NOMO-1 treated with dmso at 0.1 percent for 144 hours (cell line): ENCODE data around the gene MCRS1.

Source experiments
- DNase-seq: peaks from one replicate; lab custom pipeline; 2025; ENCODE audit not compliant: unreplicated experiment; lab: John Stamatoyannopoulos, UW

MCRS1 gene

GRCh38 chr12:49582850-49583249 lies 14.9 kb upstream of the MCRS1 start:
- no peak for DNase-seq

- no peak for DNase-seq
These were observed 14.3 kb upstream of the MCRS1 start for GRCh38 chr12:49582201-49582600.

GRCh38 chr12:49580572-49581535 lies 12.9 kb upstream of the MCRS1 start:
- DNase-seq, result no peak

- no peak for DNase-seq
These were observed 10.7 kb upstream of the MCRS1 start for GRCh38 chr12:49578471-49579112.

GRCh38 chr12:49577589-49578315 lies 9.8 kb upstream of the MCRS1 start:
- DNase-seq, result no peak

- no peak for DNase-seq
These were observed 660 bp upstream of the MCRS1 start for GRCh38 chr12:49568442-49569162.

- no peak for DNase-seq
These were observed 686 bp downstream of the MCRS1 start for GRCh38 chr12:49567302-49567610.

GRCh38 chr12:49566361-49566760 lies 1.6 kb downstream of the MCRS1 start:
- no peak for DNase-seq

GRCh38 chr12:49565406-49566265 lies 2.3 kb downstream of the MCRS1 start:
- DNase-seq, result no peak

- DNase-seq, result no peak
These were observed 3.1 kb downstream of the MCRS1 start for GRCh38 chr12:49564686-49565405.

GRCh38 chr12:49563951-49564685 lies 3.8 kb downstream of the MCRS1 start:
- DNase-seq, result no peak

GRCh38 chr12:49562831-49563230 lies 5.1 kb downstream of the MCRS1 start:
- DNase-seq, result no peak

- no peak for DNase-seq
These were observed 5.7 kb downstream of the MCRS1 start for GRCh38 chr12:49562233-49562632.

- no peak for DNase-seq
These were observed 7.2 kb downstream of the MCRS1 start for GRCh38 chr12:49560695-49561094.

- no peak for DNase-seq
These were observed 8.8 kb downstream of the MCRS1 start for GRCh38 chr12:49559011-49559675.

- DNase-seq, result no peak
These were observed 9.4 kb downstream of the MCRS1 start for GRCh38 chr12:49558526-49558925.

- no peak for DNase-seq
These were observed 10.1 kb downstream of the MCRS1 start for GRCh38 chr12:49557917-49558215.

- DNase-seq, result no peak
These were observed 10.6 kb downstream of the MCRS1 start for GRCh38 chr12:49557187-49557916.
